Stimulated activated CD8-positive, alpha-beta memory T cell treated with anti-CD3 and anti-CD28 coated beads, Interleukin-12 subunit alpha, Interleukin-12 subunit beta, amount 100 ng/mL, for 24 hours (primary cell): Measurements from ENCODE around the gene TAL2.

Experiments
- DNase-seq: peaks from one replicate; pipeline ENCODE4 v3.0.0-alpha.2; 2020; ENCODE audit errors: extremely low read depth

Gene TAL2

DNA sequence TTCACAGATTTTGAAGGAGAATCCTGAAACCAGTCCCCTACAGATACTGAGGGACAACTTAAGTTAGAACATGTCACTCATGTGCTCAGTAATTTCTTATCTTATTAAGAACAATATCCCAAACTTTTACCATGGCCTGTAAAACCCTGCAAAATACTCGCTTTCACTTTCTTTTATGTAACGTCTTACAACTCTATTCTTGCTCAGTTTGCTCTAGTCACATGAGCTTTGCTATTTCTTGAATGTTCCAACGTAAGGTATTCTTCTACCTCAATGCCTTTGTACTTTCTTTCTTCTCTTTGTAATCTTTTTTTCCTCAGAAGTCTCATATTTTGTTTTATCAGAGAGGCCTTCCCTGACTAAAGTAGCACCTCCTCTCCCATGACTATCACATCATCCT is 46.1 kb downstream of the TAL2 start:
- no peak for DNase-seq

DNA sequence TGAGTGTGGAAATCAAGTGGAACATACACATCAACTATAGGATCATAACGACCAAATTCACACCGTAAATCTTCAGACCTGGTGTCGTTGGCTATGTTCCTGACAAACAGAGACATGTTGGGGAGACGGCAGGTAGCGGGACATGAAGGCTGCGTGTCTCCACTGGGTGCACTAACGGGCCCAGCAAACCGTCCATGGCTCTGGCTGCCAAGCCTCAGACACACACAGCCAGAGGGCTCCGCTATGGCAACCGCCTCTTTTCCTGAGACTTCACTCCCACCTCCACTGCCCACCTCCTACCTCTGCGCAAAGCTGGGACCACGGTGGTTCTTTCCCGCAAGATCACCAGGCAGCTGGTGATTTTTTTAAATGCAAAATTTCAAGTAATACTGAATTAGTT is 48.4 kb downstream of the TAL2 start:
- no peak for DNase-seq

DNA sequence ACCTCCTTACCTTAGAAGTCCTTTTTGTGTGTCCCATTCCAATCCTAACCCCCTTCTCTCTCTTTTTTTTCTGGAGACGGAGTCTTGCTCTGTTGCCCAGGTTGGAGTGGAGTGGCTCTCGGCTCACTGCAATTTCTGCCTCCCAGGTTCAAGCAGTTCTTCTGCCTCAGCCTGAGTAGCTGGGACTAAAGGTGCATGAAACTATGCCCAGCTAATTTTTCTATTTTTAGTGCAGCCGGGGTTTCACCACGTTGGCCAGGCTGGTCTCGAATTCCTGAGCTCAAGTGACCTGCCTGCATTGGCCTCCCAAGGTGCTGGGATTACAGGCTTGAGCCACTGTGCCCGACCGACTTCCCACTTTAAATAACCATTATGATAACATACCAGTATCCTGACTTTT is 49.6 kb downstream of the TAL2 start:
- DNase-seq: no peak

DNA sequence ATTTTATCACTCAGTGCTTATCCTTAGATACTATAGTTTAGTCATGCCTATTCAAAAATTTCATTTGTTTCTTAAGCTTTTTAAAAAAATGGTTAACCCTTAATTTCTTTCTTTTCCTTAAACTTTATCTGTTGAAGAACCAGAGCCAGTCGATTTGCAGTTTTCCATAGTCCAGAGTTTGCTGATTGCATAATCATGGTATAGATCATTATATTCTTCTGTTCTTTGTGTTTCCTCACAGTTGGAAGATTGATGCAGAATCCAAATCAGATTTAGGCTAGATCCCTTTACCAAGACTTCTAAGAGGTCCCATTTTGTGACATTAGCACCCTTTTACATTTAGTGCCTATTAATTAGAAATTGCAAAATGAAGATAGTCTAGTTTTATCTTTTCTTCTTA is 50.0 kb downstream of the TAL2 start:
- DNase-seq: no peak
